ENCODE measurements around the gene LMCD1.

LMCD1 gene

DNA sequence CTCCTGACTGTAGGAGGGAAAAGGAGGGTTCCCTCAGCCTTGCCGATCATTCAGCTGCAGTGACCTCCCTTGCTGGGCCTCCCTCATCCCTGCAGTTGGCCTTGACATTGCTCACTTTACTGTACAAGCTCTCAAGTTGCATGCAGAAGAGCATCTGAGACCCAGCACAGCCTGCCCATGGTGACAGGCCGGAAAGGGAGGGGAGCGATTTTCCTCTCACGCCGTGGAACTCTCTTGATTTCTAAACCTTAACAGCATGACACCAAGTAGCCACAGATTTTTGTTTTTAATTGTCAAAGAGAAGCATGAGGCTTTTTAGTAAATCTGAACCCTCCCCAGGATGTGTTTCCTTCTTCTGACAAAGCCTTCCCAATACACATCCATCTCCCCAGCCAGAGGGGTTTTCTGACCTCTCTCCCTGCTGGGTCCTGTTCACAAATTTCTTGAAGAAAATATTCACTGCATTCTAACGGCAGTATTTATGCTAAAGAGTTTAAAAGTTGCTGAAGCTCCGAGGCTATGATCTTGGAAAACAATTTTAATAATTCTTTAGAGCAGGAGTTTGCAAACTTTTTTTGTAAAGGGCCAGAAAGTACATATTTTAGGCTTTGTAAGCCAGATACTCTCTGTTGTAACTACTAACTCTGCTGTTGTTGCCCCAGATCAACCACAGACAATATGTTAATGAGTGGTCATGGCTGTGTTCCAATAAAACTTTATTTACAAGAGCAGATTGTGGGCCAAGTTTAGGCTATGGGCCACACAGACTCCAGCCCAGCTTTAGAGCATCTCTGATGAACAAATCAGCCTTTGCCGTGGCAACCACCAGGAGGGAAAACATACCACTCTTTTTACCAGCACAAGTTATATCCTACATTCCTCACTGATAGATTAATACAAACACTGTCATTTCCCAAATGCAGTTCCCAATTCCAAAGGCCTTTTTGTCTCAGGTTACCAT is 34.8 kb downstream of the LMCD1 start:
- TF ChIP-seq EZH2phosphoT487 (IDR thresholded peaks at IDR 0.05; ENCODE audit: borderline replicate concordance) = no peak
- TF ChIP-seq, protein P1, sequence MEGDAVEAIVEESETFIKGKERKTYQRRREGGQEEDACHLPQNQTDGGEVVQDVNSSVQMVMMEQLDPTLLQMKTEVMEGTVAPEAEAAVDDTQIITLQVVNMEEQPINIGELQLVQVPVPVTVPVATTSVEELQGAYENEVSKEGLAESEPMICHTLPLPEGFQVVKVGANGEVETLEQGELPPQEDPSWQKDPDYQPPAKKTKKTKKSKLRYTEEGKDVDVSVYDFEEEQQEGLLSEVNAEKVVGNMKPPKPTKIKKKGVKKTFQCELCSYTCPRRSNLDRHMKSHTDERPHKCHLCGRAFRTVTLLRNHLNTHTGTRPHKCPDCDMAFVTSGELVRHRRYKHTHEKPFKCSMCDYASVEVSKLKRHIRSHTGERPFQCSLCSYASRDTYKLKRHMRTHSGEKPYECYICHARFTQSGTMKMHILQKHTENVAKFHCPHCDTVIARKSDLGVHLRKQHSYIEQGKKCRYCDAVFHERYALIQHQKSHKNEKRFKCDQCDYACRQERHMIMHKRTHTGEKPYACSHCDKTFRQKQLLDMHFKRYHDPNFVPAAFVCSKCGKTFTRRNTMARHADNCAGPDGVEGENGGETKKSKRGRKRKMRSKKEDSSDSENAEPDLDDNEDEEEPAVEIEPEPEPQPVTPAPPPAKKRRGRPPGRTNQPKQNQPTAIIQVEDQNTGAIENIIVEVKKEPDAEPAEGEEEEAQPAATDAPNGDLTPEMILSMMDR (conservative IDR thresholded peaks at IDR 0.05; ENCODE audit: low read length) = no peak
- Histone ChIP-seq H3K9ac (ENCODE audit: low read depth, low read length, poor library complexity, severe bottlenecking) (no peak overlapping the region), H3K36me3 (ENCODE audit: insufficient read depth, low read length) (no peaks in the 10 kb centered on the region), H3K9me2 (replicated peaks; ENCODE audit: low read depth, low read length) (no peaks in the 10 kb centered on the region), H3K79me2 (ENCODE audit: insufficient read depth, low read length) (no peaks in the 10 kb centered on the region), H4K20me1 (ENCODE audit: insufficient read depth, low read length, poor library complexity, severe bottlenecking) (no peaks in the 10 kb centered on the region), H2AFZ (ENCODE audit: low read length) (no peak overlapping the region), H3K4me1 (ENCODE audit: insufficient read depth, low read length, poor library complexity, severe bottlenecking) (no peaks in the 10 kb centered on the region), H3K27me3 (ENCODE audit: insufficient read depth, low read length, poor library complexity, severe bottlenecking) (peaks cover 9% of the 10 kb centered on the region), H3F3A (ENCODE audit: low read depth) (no peaks in the 10 kb centered on the region), H3K4me3 (ENCODE audit: low read length, poor library complexity, severe bottlenecking) (no peak overlapping the region), H3K4me2 (ENCODE audit: low read depth, low read length, poor library complexity, severe bottlenecking) (no peak overlapping the region), H3K9me3 (ENCODE audit: insufficient read depth, low read depth, low read length) (no peaks in the 10 kb centered on the region)

DNA sequence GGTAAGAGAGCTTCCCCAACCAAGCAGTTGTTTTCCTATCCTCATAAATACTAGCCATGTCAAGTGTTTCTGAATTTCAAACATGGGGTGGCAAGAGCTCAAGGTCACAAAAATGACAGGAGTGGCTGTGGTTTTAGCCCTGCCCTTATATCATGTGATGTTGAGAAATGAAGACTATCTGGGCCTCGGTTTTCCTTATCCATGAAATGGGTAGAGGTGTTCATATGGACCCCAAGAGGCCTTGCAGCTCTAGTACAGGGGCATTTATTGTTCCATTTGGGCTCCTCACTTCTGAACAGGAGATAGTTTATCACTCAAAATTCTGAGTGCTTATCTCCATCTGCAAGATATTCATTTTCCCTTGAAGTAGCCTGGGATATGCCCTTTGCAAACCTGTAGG is 35.8 kb downstream of the LMCD1 start:
- TF ChIP-seq, protein P1 (conservative IDR thresholded peaks at IDR 0.05; ENCODE audit: low read length) = no peak
- no peak for TF ChIP-seq EZH2phosphoT487 (IDR thresholded peaks at IDR 0.05; ENCODE audit: borderline replicate concordance)
- no peaks in the 10 kb centered on the region for H3K36me3 ChIP-seq (ENCODE audit: insufficient read depth, low read length)

DNA sequence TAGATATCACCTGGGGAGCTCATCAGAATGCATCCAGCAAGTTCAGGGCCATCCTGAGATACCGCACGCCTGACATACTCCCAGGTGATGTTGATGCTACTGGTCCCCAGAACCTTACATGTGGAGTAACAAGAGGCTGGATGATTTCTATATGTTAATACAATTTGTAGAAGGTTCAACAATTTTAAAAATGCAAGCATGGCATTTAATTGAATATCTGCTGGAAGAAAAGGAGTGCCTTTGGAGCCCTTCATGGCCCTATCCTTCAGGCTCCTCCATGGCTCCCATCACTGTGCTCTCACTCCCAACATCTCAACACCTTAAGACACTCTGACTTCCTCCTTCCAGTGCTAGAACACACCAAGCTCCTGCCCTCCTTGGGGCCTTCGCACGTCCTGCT is 36.6 kb downstream of the LMCD1 start:
- H3K9ac ChIP-seq (ENCODE audit: low read depth, low read length, poor library complexity, severe bottlenecking) = no peak overlapping the region
- H3K36me3 ChIP-seq (ENCODE audit: insufficient read depth, low read length) = no peaks in the 10 kb centered on the region
- no peaks in the 10 kb centered on the region for H3K79me2 ChIP-seq (ENCODE audit: insufficient read depth, low read length)
- H3F3A ChIP-seq (ENCODE audit: low read depth) = no peaks in the 10 kb centered on the region
- H3K27me3 ChIP-seq (ENCODE audit: insufficient read depth, low read length, poor library complexity, severe bottlenecking) = peaks cover 8% of the 10 kb centered on the region
- H3K4me2 ChIP-seq (ENCODE audit: low read depth, low read length, poor library complexity, severe bottlenecking) = no peak overlapping the region
- H3K4me1 ChIP-seq (ENCODE audit: insufficient read depth, low read length, poor library complexity, severe bottlenecking) = no peaks in the 10 kb centered on the region
- H3K4me3 ChIP-seq (ENCODE audit: low read length, poor library complexity, severe bottlenecking) = no peak overlapping the region
- H3K9me3 ChIP-seq (ENCODE audit: insufficient read depth, low read depth, low read length) = no peaks in the 10 kb centered on the region
- H3K9me2 ChIP-seq (replicated peaks; ENCODE audit: low read depth, low read length) = no peaks in the 10 kb centered on the region
- H4K20me1 ChIP-seq (ENCODE audit: insufficient read depth, low read length, poor library complexity, severe bottlenecking) = no peaks in the 10 kb centered on the region
- TF ChIP-seq, protein P1 (conservative IDR thresholded peaks at IDR 0.05; ENCODE audit: low read length) = no peak
- TF ChIP-seq EZH2phosphoT487 (IDR thresholded peaks at IDR 0.05; ENCODE audit: borderline replicate concordance) = no peak
- H2AFZ ChIP-seq (ENCODE audit: low read length) = no peak overlapping the region

More for the DNA sequence above, 35.8 kb downstream of the LMCD1 start:
- Histone ChIP-seq H3K4me3 (ENCODE audit: low read length, poor library complexity, severe bottlenecking) (no peak overlapping the region), H3K4me2 (ENCODE audit: low read depth, low read length, poor library complexity, severe bottlenecking) (no peak overlapping the region), H3K27me3 (ENCODE audit: insufficient read depth, low read length, poor library complexity, severe bottlenecking) (peaks cover 9% of the 10 kb centered on the region), H3K9me2 (replicated peaks; ENCODE audit: low read depth, low read length) (no peaks in the 10 kb centered on the region), H2AFZ (ENCODE audit: low read length) (no peak overlapping the region), H4K20me1 (ENCODE audit: insufficient read depth, low read length, poor library complexity, severe bottlenecking) (no peaks in the 10 kb centered on the region), H3K9me3 (ENCODE audit: insufficient read depth, low read depth, low read length) (no peaks in the 10 kb centered on the region), H3K9ac (ENCODE audit: low read depth, low read length, poor library complexity, severe bottlenecking) (no peak overlapping the region), H3K4me1 (ENCODE audit: insufficient read depth, low read length, poor library complexity, severe bottlenecking) (no peaks in the 10 kb centered on the region), H3F3A (ENCODE audit: low read depth) (no peaks in the 10 kb centered on the region), H3K79me2 (ENCODE audit: insufficient read depth, low read length) (no peaks in the 10 kb centered on the region)

Measured in Loucy (cell line).